ENCODE data around the gene SNRPD1.
A peak's percentile ranks its signal among the peaks of the same experiment; 100 is the strongest.
"Not testable (repeated sequence)": the region's sequence is repeated elsewhere in the genome, so short reads cannot be mapped to it uniquely, and the experiment has no call there.

Gene SNRPD1

DNA sequence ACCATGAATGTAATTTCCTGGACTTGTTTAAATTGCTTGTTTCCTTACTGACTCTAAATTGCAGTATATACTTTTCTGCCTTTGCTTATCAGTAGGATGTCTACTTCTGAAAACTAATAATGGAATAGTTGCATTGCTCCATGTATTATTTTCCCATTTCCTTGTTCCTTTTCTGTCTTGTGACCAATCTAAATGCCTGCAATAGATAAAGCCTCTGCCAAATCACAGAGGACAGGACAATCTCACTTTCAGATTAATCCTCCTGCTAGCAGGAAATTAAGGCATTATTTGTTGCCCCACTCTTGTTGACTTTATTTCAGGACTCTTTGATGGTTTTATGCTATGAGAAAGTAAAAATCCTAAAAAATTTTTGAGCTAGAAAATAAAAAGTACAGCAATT, 6.9 kb upstream of the SNRPD1 start:
- Histone ChIP-seq H3K27ac (ENCODE audit: extremely low read depth, low read depth, low read length) (no peak overlapping the region), H3K4me1 (ENCODE audit: control insufficient read depth, insufficient read depth, low read length) (no peaks in the 10 kb centered on the region), H3K9me3 (ENCODE audit: control insufficient read depth, insufficient read depth, low read depth, low read length) (no peaks in the 10 kb centered on the region), H3K4me3 (ENCODE audit: low read depth, low read length) (no peak overlapping the region), H3K36me3 (ENCODE audit: control insufficient read depth in 2 of 2, insufficient read depth in 1 of 2, low read length in 2 of 2) (no peaks in the 10 kb centered on the region)
- CTCF ChIA-PET, result interaction anchor here (0.7 to 1.1 kb wide), 2 partner anchors 8 to 118 kb away, joined by 3 to 5 read pairs; no protein-coding TSS in a partner anchor
- POLR2A ChIA-PET, result no interaction called here
- TF ChIP-seq, protein P1, sequence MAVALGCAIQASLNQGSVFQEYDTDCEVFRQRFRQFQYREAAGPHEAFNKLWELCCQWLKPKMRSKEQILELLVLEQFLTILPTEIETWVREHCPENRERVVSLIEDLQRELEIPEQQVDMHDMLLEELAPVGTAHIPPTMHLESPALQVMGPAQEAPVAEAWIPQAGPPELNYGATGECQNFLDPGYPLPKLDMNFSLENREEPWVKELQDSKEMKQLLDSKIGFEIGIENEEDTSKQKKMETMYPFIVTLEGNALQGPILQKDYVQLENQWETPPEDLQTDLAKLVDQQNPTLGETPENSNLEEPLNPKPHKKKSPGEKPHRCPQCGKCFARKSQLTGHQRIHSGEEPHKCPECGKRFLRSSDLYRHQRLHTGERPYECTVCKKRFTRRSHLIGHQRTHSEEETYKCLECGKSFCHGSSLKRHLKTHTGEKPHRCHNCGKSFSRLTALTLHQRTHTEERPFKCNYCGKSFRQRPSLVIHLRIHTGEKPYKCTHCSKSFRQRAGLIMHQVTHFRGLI (tag by site-specific recombination; IDR thresholded peaks at IDR 0.05), result no peak
- TF ChIP-seq PRDM1 (tag by site-specific recombination; IDR thresholded peaks at IDR 0.05) (no peak), ZNF596 (tag by site-specific recombination; IDR thresholded peaks at IDR 0.05) (no peak), ZBTB17 (tag by site-specific recombination; IDR thresholded peaks at IDR 0.05) (no peak), ZNF600 (tag by site-specific recombination; IDR thresholded peaks at IDR 0.05) (no peak)

DNA sequence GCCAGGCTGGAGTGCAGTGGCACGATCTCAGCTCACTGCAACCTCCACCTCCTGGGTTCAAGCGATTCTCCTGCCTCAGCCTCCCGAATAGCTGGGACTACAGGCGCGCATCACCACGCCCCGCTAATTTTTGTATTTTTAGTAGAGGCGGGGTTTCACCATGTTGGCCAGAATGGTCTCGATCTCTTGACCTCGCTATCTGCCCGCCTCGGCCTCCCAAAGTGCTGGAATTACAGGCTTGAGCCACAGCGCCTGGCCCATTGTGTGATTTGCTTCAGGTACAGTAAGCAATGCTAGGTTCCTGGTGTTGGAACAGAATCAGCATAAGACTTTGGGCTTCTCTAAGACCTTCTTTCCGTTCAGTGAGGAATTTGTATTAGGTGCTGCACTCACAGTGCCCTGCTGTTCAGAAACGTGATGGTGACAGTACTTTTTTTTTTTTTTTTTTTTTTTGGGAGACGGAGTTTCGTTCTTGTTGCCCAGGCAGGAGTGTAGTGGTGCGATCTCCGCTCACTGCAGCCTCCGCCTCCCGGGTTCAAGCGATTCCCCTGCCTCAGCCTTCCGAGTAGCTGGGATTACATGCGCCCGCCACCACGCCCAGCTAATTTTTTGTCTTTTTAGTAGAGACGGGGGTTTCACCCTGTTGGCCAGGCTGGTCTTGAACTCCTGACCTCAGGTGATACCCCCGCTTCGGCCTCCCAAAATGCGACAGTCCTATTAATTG, 551 bp upstream of the SNRPD1 start:
- POLR2A ChIA-PET, result interaction anchor here (0.6 to 6.5 kb wide), 6 partner anchors 11 to 129 kb away, joined by 3 to 67 read pairs (median 6); partner anchors contain the start of genes ABHD3, ESCO1 and MIB1
- H3K4me3 ChIP-seq (ENCODE audit: low read depth, low read length), result not testable (repeated sequence)

DNA sequence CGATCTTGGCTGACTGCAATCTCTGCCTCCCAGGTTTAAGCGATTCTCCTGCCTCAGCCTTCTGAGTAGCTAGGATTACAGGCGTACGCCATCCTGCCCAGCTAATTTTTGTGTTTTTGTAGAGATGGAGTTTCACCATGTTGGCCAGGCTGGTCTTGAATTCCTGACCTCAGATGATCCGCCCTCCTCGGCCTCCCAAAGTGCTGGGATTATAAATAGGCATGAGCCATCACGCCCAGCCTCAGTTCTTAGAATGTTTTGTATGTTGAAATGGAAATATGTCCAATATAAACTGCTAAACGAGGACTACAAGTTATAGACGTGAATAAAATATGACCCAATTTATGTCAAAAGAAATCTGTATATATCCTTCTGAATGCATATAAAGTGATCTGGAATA, 9.5 kb downstream of the SNRPD1 start:
- not testable (repeated sequence) for H3K4me1 ChIP-seq (ENCODE audit: control insufficient read depth, insufficient read depth, low read length); H3K9me3 ChIP-seq (ENCODE audit: control insufficient read depth, insufficient read depth, low read depth, low read length); H3K27ac ChIP-seq (ENCODE audit: extremely low read depth, low read depth, low read length); H3K4me3 ChIP-seq (ENCODE audit: low read depth, low read length)
- H3K36me3 ChIP-seq (ENCODE audit: control insufficient read depth in 2 of 2, insufficient read depth in 1 of 2, low read length in 2 of 2), result peaks cover 75 to 77% of the 10 kb centered on the region in 2 experiments
- CTCF ChIA-PET, result interaction anchor here (0.8 kb wide), 1 partner anchor 9 kb away, joined by 3 read pairs; the partner anchor contains the start of gene SNRPD1
- POLR2A ChIA-PET, result interaction anchor here (0.6 kb wide), 1 partner anchor 591 kb away, joined by 4 read pairs; no protein-coding TSS in a partner anchor

More for the DNA sequence above, 551 bp upstream of the SNRPD1 start:
- H3K4me1 ChIP-seq (ENCODE audit: control insufficient read depth, insufficient read depth, low read length); H3K9me3 ChIP-seq (ENCODE audit: control insufficient read depth, insufficient read depth, low read depth, low read length): not testable (repeated sequence)
- peaks cover 9 to 30% of the 10 kb centered on the region in 2 experiments for H3K36me3 ChIP-seq (ENCODE audit: control insufficient read depth in 2 of 2, insufficient read depth in 1 of 2, low read length in 2 of 2)
- CTCF ChIA-PET, result interaction anchor here (0.6 to 6.9 kb wide), 8 partner anchors 10 to 602 kb away, joined by 3 to 89 read pairs (median 5); partner anchors contain the start of gene ESCO1
- peak overlapping the region; percentile 87; the same call in 1 of the 2 replicates for H3K27ac ChIP-seq (ENCODE audit: extremely low read depth, low read depth, low read length)

DNA sequence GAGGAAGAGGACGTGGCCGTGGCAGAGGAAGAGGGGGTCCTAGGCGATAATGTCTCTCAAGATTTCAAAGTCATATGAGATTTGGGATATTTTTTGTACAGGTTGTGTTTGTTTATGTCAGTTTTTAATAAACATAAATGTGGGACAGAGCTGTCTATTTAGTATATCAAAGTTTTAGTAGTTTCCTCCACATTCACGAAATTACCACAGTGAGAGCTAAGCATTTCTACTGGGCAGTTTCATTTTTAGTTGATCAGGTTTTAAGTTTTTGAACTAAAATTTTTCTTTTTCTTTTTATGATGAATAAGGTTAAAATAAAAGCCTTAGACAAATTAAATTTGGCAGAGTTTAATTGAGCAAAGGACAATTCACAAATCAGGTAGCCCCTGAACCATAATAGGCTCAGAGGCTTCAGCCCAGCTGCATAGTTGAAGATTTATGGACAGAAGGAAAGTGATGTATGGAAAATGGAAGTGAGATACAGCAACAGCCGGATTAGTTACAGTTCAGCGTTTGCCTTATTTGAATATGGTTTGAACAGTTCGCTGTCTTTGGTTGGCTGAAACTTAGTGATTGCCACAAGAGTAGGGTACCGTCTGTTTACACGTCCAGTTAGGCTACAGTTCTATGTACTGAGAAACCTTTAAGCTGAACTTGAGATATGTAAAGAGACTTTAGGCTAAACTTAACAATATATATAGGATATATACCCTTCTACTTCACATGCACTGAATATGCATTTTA, 17.1 kb downstream of the SNRPD1 start:
- H3K36me3 ChIP-seq (ENCODE audit: control insufficient read depth in 2 of 2, insufficient read depth in 1 of 2, low read length in 2 of 2), result peaks cover 81 to 83% of the 10 kb centered on the region in 2 experiments
- no peak overlapping the region for H3K4me3 ChIP-seq (ENCODE audit: low read depth, low read length)
- H3K4me1 ChIP-seq (ENCODE audit: control insufficient read depth, insufficient read depth, low read length), result no peaks in the 10 kb centered on the region
- POLR2A ChIA-PET, result interaction anchor here (0.6 to 0.8 kb wide), 2 partner anchors 14 to 110 kb away, joined by 3 to 6 read pairs; no protein-coding TSS in a partner anchor
- TF ChIP-seq, protein P2, sequence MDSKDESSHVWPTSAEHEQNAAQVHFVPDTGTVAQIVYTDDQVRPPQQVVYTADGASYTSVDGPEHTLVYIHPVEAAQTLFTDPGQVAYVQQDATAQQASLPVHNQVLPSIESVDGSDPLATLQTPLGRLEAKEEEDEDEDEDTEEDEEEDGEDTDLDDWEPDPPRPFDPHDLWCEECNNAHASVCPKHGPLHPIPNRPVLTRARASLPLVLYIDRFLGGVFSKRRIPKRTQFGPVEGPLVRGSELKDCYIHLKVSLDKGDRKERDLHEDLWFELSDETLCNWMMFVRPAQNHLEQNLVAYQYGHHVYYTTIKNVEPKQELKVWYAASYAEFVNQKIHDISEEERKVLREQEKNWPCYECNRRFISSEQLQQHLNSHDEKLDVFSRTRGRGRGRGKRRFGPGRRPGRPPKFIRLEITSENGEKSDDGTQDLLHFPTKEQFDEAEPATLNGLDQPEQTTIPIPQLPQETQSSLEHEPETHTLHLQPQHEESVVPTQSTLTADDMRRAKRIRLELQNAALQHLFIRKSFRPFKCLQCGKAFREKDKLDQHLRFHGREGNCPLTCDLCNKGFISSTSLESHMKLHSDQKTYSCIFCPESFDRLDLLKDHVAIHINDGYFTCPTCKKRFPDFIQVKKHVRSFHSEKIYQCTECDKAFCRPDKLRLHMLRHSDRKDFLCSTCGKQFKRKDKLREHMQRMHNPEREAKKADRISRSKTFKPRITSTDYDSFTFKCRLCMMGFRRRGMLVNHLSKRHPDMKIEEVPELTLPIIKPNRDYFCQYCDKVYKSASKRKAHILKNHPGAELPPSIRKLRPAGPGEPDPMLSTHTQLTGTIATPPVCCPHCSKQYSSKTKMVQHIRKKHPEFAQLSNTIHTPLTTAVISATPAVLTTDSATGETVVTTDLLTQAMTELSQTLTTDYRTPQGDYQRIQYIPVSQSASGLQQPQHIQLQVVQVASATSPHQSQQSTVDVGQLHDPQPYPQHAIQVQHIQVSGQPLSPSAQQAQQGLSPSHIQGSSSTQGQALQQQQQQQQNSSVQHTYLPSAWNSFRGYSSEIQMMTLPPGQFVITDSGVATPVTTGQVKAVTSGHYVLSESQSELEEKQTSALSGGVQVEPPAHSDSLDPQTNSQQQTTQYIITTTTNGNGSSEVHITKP (tag by site-specific recombination; IDR thresholded peaks at IDR 0.05), result no peak
- TF ChIP-seq FEZF1 (tag by site-specific recombination; IDR thresholded peaks at IDR 0.05), result no peak
- CTCF ChIA-PET, result interaction anchor here (0.6 to 1.9 kb wide), 4 partner anchors 10 to 61 kb away, joined by 3 to 10 read pairs (median 4); partner anchors contain the start of genes ESCO1 and SNRPD1
- no peaks in the 10 kb centered on the region for H3K9me3 ChIP-seq (ENCODE audit: control insufficient read depth, insufficient read depth, low read depth, low read length)
- H3K27ac ChIP-seq (ENCODE audit: extremely low read depth, low read depth, low read length), result no peak overlapping the region
